ENCODE measurements around the gene OMG.

Gene OMG

GRCh38 chr17:31254654-31255053, 42.4 kb downstream of the OMG start:
- Histone ChIP-seq H3K9ac (ENCODE audit: low read length) (no peak overlapping the region), H3K4me2 (ENCODE audit: low read depth, low read length, poor library complexity, severe bottlenecking) (no peak overlapping the region), H3K79me2 (ENCODE audit: insufficient read depth, low read length) (no peaks in the 10 kb centered on the region; the same call in 1 of the 2 replicates), H3K9me2 (replicated peaks; ENCODE audit: insufficient read depth, low read length) (no peaks in the 10 kb centered on the region), H3F3A (ENCODE audit: insufficient read depth) (peaks cover 7% of the 10 kb centered on the region; the same call in 1 of the 2 replicates), H3K36me3 (ENCODE audit: low read length) (no peaks in the 10 kb centered on the region), H3K4me3 (ENCODE audit: insufficient read depth, low read length, poor library complexity, severe bottlenecking) (no peak overlapping the region), H3K27ac (ENCODE audit: low read depth, low read length) (no peak overlapping the region), H2AFZ (ENCODE audit: low read depth, low read length, severe bottlenecking) (no peak overlapping the region), H3K9me3 (ENCODE audit: insufficient read depth, low read length) (no peaks in the 10 kb centered on the region), H4K20me1 (ENCODE audit: low read depth, low read length) (no peaks in the 10 kb centered on the region), H3K27me3 (ENCODE audit: low read length) (no peaks in the 10 kb centered on the region)
- no peak for TF ChIP-seq CTCF (IDR thresholded peaks at IDR 0.05; ENCODE audit: insufficient read depth, low read length, poor library complexity, severe bottlenecking)

GRCh38 chr17:31252741-31253140, 44.3 kb downstream of the OMG start:
- peaks cover 3% of the 10 kb centered on the region; the same call in 1 of the 2 replicates for H3F3A ChIP-seq (ENCODE audit: insufficient read depth)
- 0 out of 2 replicates have a peak, but pooled peaks cover 5% of the 10 kb centered on the region for H3K36me3 ChIP-seq (ENCODE audit: low read length)
- no peak overlapping the region for H3K4me3 ChIP-seq (ENCODE audit: insufficient read depth, low read length, poor library complexity, severe bottlenecking)
- H3K9me2 ChIP-seq (replicated peaks; ENCODE audit: insufficient read depth, low read length): no peaks in the 10 kb centered on the region
- no peak for TF ChIP-seq EZH2phosphoT487 (conservative IDR thresholded peaks at IDR 0.05; ENCODE audit: low read length)
- no peak for TF ChIP-seq CTCF (IDR thresholded peaks at IDR 0.05; ENCODE audit: insufficient read depth, low read length, poor library complexity, severe bottlenecking)
- no peaks in the 10 kb centered on the region for H3K27me3 ChIP-seq (ENCODE audit: low read length)
- no peaks in the 10 kb centered on the region for H4K20me1 ChIP-seq (ENCODE audit: low read depth, low read length)
- no peak overlapping the region for H2AFZ ChIP-seq (ENCODE audit: low read depth, low read length, severe bottlenecking)
- no peaks in the 10 kb centered on the region; the same call in 1 of the 2 replicates for H3K79me2 ChIP-seq (ENCODE audit: insufficient read depth, low read length)
- H3K27ac ChIP-seq (ENCODE audit: low read depth, low read length): no peak overlapping the region
- H3K9ac ChIP-seq (ENCODE audit: low read length): no peak overlapping the region
- no peaks in the 10 kb centered on the region for H3K9me3 ChIP-seq (ENCODE audit: insufficient read depth, low read length)
- no peak overlapping the region for H3K4me2 ChIP-seq (ENCODE audit: low read depth, low read length, poor library complexity, severe bottlenecking)

- Histone ChIP-seq H3K9ac (ENCODE audit: low read length) (no peak overlapping the region), H3F3A (ENCODE audit: insufficient read depth) (no peaks in the 10 kb centered on the region; the same call in 1 of the 2 replicates), H3K36me3 (ENCODE audit: low read length) (0 out of 2 replicates have a peak, but pooled peaks cover 5% of the 10 kb centered on the region), H4K20me1 (ENCODE audit: low read depth, low read length) (no peaks in the 10 kb centered on the region), H3K27me3 (ENCODE audit: low read length) (no peaks in the 10 kb centered on the region), H3K4me3 (ENCODE audit: insufficient read depth, low read length, poor library complexity, severe bottlenecking) (no peak overlapping the region), H3K9me2 (replicated peaks; ENCODE audit: insufficient read depth, low read length) (no peaks in the 10 kb centered on the region), H3K27ac (ENCODE audit: low read depth, low read length) (no peak overlapping the region), H3K4me2 (ENCODE audit: low read depth, low read length, poor library complexity, severe bottlenecking) (no peak overlapping the region), H2AFZ (ENCODE audit: low read depth, low read length, severe bottlenecking) (no peak overlapping the region), H3K79me2 (ENCODE audit: insufficient read depth, low read length) (no peaks in the 10 kb centered on the region; the same call in 1 of the 2 replicates), H3K9me3 (ENCODE audit: insufficient read depth, low read length) (no peaks in the 10 kb centered on the region)
- no peak for TF ChIP-seq EZH2phosphoT487 (conservative IDR thresholded peaks at IDR 0.05; ENCODE audit: low read length)
- TF ChIP-seq CTCF (IDR thresholded peaks at IDR 0.05; ENCODE audit: insufficient read depth, low read length, poor library complexity, severe bottlenecking): no peak
These were observed 45.1 kb downstream of the OMG start for GRCh38 chr17:31251970-31252328.
